Occipital lobe (tissue), 1 donor: ENCODE results near the gene MSANTD3. TPM values are rescaled to one million over a fixed set of nuclear protein-coding genes. Genes with fewer than 3 reads are reported as not detected.

Experiments
- total RNA-seq: library from RNA; depleted of rRNA; stranded (reverse); fragments of >200 nt; gene quantifications from one replicate; pipeline ENCODE4 v1.2.3, GENCODE V29; 2014

Gene MSANTD3
- total RNA-seq, 1 donor from 2014 or later = 67.5 TPM

Other genes with a start within 250 kb of the MSANTD3 start
- 58.5 TPM for gene TEX10, start 74.2 kb upstream of the MSANTD3 start, total RNA-seq
- 47.6 TPM for gene TMEFF1, start 46.0 kb downstream of the MSANTD3 start, total RNA-seq
- gene CAVIN4, start 150.9 kb downstream of the MSANTD3 start, total RNA-seq = 12.9 TPM